Stomach (tissue), 4 donors: Measurements from ENCODE around the gene CRYM.

ENCODE experiments used
- CTCF ChIP-seq, 7 experiments: fragments of 450-650 bp in 4 of 7; fragments of 200-600 bp in 3 of 7; sonication (generic) in 3 of 7; IDR thresholded peaks; one replicate each; pipeline ENCODE4 v1.5.1; 2016 to 2019; ENCODE audit warnings: antibody characterized with exemption in 7 of 7, control low read depth in 2 of 7, mild to moderate bottlenecking in 1 of 7
- POLR2AphosphoS5 ChIP-seq, 3 donors: sonication (generic); formaldehyde crosslinking; IDR thresholded peaks; one replicate each; pipeline ENCODE4 v1.6.1; 2016; ENCODE audit warnings: antibody characterized with exemption in 3 of 3

GRCh38 chr16:21276090-21276489, 2.0 kb downstream of the CRYM start:
- TF ChIP-seq CTCF (IDR thresholded peaks at IDR 0.05) = no peak
- TF ChIP-seq POLR2AphosphoS5 (IDR thresholded peaks at IDR 0.05) = no peak
